Vagina (tissue), 2 donors: ENCODE measurements around the gene LAMC1.
"Not testable (repeated sequence)": the region's sequence is repeated elsewhere in the genome, so short reads cannot be mapped to it uniquely, and the experiment has no call there.

ENCODE experiments used
- POLR2A ChIP-seq, 2 donors: fragments of 450-650 bp; IDR thresholded peaks; one replicate each; pipeline ENCODE4 v1.6.1; 2017; ENCODE audit warnings: antibody characterized with exemption in 2 of 2, mild to moderate bottlenecking in 2 of 2, moderate library complexity in 2 of 2
- POLR2AphosphoS5 ChIP-seq, 2 donors: sonication (generic); formaldehyde crosslinking; IDR thresholded peaks; one replicate each; pipeline ENCODE4 v1.9.0; 2017; ENCODE audit warnings: antibody characterized with exemption in 2 of 2, mild to moderate bottlenecking in 2 of 2, low read depth in 1 of 2; ENCODE audit not compliant: insufficient read depth in 1 of 2
- TF ChIP-seq, protein P1 (sequence below), 3 experiments: fragments of 450-650 bp in 2 of 3; fragments of 200-600 bp in 1 of 3; sonication (generic) in 1 of 3; IDR thresholded peaks; one replicate each; pipeline ENCODE4 v1.5.1; 2017 to 2019; ENCODE audit warnings: antibody characterized with exemption in 3 of 3, mild to moderate bottlenecking in 2 of 3, moderate library complexity in 2 of 3

DNA sequence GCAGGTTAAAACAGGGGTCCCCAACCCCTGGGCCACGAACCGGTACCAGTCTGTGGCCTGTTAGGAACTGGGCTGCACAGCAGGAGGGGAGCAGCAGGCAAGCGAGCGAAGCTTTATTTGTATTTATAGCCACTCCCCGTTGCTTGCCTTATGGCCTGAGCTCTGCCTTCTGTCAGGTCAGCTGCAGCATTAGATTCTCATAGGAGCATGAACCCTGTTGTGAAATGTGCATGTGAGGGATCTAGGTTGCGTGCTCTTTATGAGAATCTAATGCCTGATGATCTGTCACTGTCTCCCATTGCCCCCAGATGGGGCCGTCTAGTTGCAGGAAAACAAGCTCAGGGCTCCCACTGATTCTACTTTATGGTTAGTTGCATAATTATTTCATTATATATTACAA, 49.4 kb downstream of the LAMC1 start:
- TF ChIP-seq, protein P1, sequence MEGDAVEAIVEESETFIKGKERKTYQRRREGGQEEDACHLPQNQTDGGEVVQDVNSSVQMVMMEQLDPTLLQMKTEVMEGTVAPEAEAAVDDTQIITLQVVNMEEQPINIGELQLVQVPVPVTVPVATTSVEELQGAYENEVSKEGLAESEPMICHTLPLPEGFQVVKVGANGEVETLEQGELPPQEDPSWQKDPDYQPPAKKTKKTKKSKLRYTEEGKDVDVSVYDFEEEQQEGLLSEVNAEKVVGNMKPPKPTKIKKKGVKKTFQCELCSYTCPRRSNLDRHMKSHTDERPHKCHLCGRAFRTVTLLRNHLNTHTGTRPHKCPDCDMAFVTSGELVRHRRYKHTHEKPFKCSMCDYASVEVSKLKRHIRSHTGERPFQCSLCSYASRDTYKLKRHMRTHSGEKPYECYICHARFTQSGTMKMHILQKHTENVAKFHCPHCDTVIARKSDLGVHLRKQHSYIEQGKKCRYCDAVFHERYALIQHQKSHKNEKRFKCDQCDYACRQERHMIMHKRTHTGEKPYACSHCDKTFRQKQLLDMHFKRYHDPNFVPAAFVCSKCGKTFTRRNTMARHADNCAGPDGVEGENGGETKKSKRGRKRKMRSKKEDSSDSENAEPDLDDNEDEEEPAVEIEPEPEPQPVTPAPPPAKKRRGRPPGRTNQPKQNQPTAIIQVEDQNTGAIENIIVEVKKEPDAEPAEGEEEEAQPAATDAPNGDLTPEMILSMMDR (IDR thresholded peaks at IDR 0.05), result not testable (repeated sequence)
- TF ChIP-seq POLR2A (IDR thresholded peaks at IDR 0.05); POLR2AphosphoS5 (IDR thresholded peaks at IDR 0.05; ENCODE audit: insufficient read depth in 1 of 2, low read depth in 1 of 2): not testable (repeated sequence)
